Measurements from ENCODE around the gene FREM3. TPM values are rescaled to one million over a fixed set of nuclear protein-coding genes. Genes with fewer than 3 reads are reported as not detected.
"Not testable (repeated sequence)": the region's sequence is repeated elsewhere in the genome, so short reads cannot be mapped to it uniquely, and the experiment has no call there.

The FREM3 gene
- not detected for polyA plus RNA-seq (ENCODE audit: low read depth in 6 of 6)

- peaks cover 50 to 64% (median 53%) of the 10 kb centered on the region in 3 donors for H3K27me3 Mint-ChIP-seq
- DNase-seq (no peak), ATAC-seq (ENCODE audit: low read depth in 2 of 2) (peak in 1 of 2 donors; percentile 30)
- peaks cover 10 to 26% (median 24%) of the 10 kb centered on the region in 3 donors for H3K4me1 Mint-ChIP-seq
- H3K4me3 Mint-ChIP-seq = peak within 1 kb of the TSS; percentile 12 to 89 (median 66)
- peaks cover 0 to 5% (median 0%) of the 10 kb centered on the region in 7 donors for H3K9me3 Mint-ChIP-seq
- peaks cover 4 to 11% of the 10 kb centered on the region in 2 donors for H3K36me3 Mint-ChIP-seq
- peak within 1 kb of the TSS in 1 of 6 donors; percentile 27 for H3K27ac Mint-ChIP-seq
Observed at GRCh38 chr4:143700416-143701352, at the start of gene FREM3. FREM3 (minus strand) TSS chr4:143700675; CDS start chr4:143700675, 0 bp downstream.

DNA sequence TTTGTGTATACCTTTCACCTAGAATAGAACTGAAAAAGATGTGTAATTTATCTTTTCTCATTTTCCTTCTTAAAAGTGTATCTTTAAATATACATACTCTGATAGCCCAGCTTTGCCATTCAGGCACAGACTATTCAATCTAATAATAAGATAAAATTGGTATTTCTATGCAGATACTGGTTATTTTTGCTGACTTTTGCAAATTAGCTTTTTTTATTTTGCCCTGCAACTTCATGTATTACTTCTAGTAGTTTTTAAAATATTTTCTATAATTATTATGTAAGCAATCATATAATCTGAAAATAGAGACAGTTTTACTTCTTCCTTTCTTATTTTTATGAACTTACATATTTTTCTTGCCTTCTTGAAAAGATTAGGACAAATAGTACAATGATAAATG, 45.4 kb upstream of the FREM3 start:
- H3K27ac Mint-ChIP-seq = no peak overlapping the region
- no peak overlapping the region for H3K4me3 Mint-ChIP-seq
- ATAC-seq (ENCODE audit: low read depth in 2 of 2) = no peak

GRCh38 chr4:143743591-143743990, 43.1 kb upstream of the FREM3 start:
- ATAC-seq (ENCODE audit: low read depth in 2 of 2) (no peak), DNase-seq (no peak)
- no peaks in the 10 kb centered on the region for H3K4me1 Mint-ChIP-seq
- H3K36me3 Mint-ChIP-seq = no peaks in the 10 kb centered on the region
- no peak overlapping the region for H3K27ac Mint-ChIP-seq
- no peaks in the 10 kb centered on the region for H3K9me3 Mint-ChIP-seq
- no peak overlapping the region for H3K4me3 Mint-ChIP-seq
- no peaks in the 10 kb centered on the region for H3K27me3 Mint-ChIP-seq

More for the DNA sequence above, 45.4 kb upstream of the FREM3 start:
- Mint-ChIP-seq H3K36me3 (no peaks in the 10 kb centered on the region), H3K9me3 (no peaks in the 10 kb centered on the region), H3K4me1 (no peaks in the 10 kb centered on the region), H3K27me3 (no peaks in the 10 kb centered on the region)
- DNase-seq = no peak

GRCh38 chr4:143742834-143743233, 42.4 kb upstream of the FREM3 start:
- ATAC-seq (ENCODE audit: low read depth in 2 of 2) (no peak), DNase-seq (no peak)
- H3K27ac Mint-ChIP-seq = no peak overlapping the region
- H3K27me3 Mint-ChIP-seq = no peaks in the 10 kb centered on the region
- H3K9me3 Mint-ChIP-seq = no peaks in the 10 kb centered on the region
- H3K4me1 Mint-ChIP-seq = no peaks in the 10 kb centered on the region
- no peaks in the 10 kb centered on the region for H3K36me3 Mint-ChIP-seq
- no peak overlapping the region for H3K4me3 Mint-ChIP-seq

GRCh38 chr4:143736861-143737260, 36.4 kb upstream of the FREM3 start:
- no peak for ATAC-seq (ENCODE audit: low read depth in 2 of 2)
- H3K9me3 Mint-ChIP-seq = peaks cover 0 to 7% (median 0%) of the 10 kb centered on the region in 7 donors

GRCh38 chr4:143736061-143736460, 35.6 kb upstream of the FREM3 start:
- H3K27me3 Mint-ChIP-seq; H3K36me3 Mint-ChIP-seq; H3K27ac Mint-ChIP-seq; H3K9me3 Mint-ChIP-seq; H3K4me1 Mint-ChIP-seq; DNase-seq; H3K4me3 Mint-ChIP-seq; ATAC-seq (ENCODE audit: low read depth in 2 of 2): not testable (repeated sequence)

More at GRCh38 chr4:143736861-143737260, 36.4 kb upstream of the FREM3 start:
- no peaks in the 10 kb centered on the region for H3K27me3 Mint-ChIP-seq
- DNase-seq = no peak
- H3K27ac Mint-ChIP-seq = no peak overlapping the region
- peaks cover 0 to 3% (median 2%) of the 10 kb centered on the region in 3 donors for H3K4me1 Mint-ChIP-seq
- no peak overlapping the region for H3K4me3 Mint-ChIP-seq
- H3K36me3 Mint-ChIP-seq = peaks cover 0 to 6% of the 10 kb centered on the region in 2 donors

DNA sequence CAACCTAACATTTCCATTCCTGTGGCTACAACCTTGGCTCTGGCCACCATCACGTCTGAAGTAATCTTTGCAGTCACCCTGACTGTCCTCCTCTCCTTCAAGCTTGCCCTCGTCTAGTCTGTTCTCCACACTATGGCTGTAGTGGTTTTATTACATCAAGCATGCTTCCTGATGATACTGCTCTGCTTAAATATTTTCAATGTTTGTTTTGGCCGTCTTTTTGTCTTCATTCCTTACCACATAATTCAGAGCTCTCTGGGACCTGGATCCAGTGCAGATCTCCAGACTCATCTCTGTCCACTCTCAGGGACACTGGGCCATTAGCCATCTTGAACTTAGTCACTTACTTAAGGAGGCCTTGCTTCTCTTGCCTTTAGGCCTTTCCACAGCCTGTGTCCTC, 27.7 kb upstream of the FREM3 start:
- no peak overlapping the region for H3K27ac Mint-ChIP-seq
- no peak overlapping the region for H3K4me3 Mint-ChIP-seq
- ATAC-seq (ENCODE audit: low read depth in 2 of 2) (no peak), DNase-seq (no peak)
- no peaks in the 10 kb centered on the region for H3K4me1 Mint-ChIP-seq
- peaks cover 0 to 2% (median 0%) of the 10 kb centered on the region in 7 donors for H3K9me3 Mint-ChIP-seq
- H3K36me3 Mint-ChIP-seq = no peaks in the 10 kb centered on the region
- H3K27me3 Mint-ChIP-seq = peaks cover 0 to 13% (median 6%) of the 10 kb centered on the region in 3 donors

GRCh38 chr4:143726714-143727113, 26.2 kb upstream of the FREM3 start:
- H3K36me3 Mint-ChIP-seq = no peaks in the 10 kb centered on the region
- ATAC-seq (ENCODE audit: low read depth in 2 of 2) (no peak), DNase-seq (no peak)
- peaks cover 0 to 13% (median 6%) of the 10 kb centered on the region in 3 donors for H3K27me3 Mint-ChIP-seq
- no peak overlapping the region for H3K4me3 Mint-ChIP-seq
- H3K4me1 Mint-ChIP-seq = no peaks in the 10 kb centered on the region
- H3K9me3 Mint-ChIP-seq = no peaks in the 10 kb centered on the region
- no peak overlapping the region for H3K27ac Mint-ChIP-seq

DNA sequence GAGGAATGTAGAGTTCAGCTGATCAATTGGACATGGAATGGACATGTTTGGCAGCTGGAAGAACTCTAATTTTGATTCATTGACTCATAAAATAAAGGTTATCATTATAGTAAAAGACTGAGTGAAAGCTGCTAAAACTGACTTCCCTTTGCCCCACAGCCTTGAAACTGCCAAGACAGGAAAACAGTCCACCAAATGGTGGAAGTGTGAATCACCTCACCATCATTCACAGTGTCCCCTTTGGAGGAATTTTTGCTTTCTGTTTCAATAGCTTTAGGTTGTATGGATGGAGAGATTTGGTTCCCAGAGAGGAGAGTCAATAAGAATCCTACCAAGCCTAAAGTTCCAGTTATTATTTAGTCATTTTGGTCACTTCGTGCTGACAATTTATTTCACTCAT, 20.8 kb upstream of the FREM3 start:
- DNase-seq = no peak
- Mint-ChIP-seq H3K27me3 (peaks cover 0 to 12% (median 0%) of the 10 kb centered on the region in 3 donors), H3K4me3 (no peak overlapping the region), H3K4me1 (no peaks in the 10 kb centered on the region), H3K9me3 (peaks cover 0 to 2% (median 0%) of the 10 kb centered on the region in 7 donors), H3K36me3 (no peaks in the 10 kb centered on the region), H3K27ac (no peak overlapping the region)
- ATAC-seq (ENCODE audit: low read depth in 2 of 2) = no peak

DNA sequence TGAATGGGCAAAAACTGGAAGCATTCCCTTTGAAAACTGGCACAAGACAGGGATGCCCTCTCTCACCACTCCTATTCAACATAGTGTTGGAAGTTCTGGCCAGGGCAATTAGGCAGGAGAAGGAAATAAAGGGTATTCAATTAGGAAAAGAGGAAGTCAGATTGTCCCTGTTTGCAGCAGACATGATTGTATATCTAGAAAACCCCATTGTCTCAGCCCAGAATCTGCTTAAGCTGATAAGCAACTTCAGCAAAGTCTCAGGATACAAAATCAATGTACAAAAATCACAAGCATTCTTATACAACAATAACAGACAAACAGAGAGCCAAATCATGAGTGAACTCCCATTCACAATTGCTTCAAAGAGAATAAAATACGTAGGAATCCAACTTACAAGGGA, 18.3 kb upstream of the FREM3 start:
- DNase-seq; H3K36me3 Mint-ChIP-seq; H3K27ac Mint-ChIP-seq; ATAC-seq (ENCODE audit: low read depth in 2 of 2); H3K9me3 Mint-ChIP-seq; H3K4me3 Mint-ChIP-seq; H3K27me3 Mint-ChIP-seq; H3K4me1 Mint-ChIP-seq: not testable (repeated sequence)

DNA sequence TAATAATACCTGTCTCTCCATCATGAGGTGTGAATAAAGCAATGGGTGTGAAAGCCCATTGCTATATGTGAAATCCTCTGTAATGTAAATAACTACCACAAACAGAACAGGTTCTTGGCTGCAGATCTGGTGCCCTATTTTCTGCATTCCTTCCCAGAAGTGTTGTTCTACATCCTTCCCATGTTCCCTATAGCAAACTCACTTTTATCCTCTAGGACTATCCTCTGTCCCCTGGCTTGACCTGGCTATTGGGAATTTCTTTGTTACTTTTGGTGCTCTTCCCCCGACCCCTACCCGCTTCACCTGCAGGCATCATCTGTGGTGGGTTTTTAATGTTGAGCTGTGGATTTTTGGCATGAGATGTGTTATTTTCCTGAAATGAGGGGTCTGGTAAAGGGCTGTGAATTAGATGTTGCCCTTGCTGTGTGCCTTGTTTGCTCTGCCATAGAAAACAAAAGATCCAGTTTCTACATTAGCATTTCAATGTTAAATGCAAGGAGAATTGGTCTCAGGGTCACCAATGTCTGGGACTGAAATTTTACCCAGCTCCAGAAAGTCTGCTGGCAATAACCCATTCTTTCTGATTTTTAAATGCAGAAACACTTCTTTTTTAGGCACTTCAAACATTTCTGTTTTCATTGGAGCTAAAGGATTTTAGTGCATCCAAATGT, 13.6 kb upstream of the FREM3 start:
- no peaks in the 10 kb centered on the region for H3K36me3 Mint-ChIP-seq
- H3K4me1 Mint-ChIP-seq = no peaks in the 10 kb centered on the region
- H3K27me3 Mint-ChIP-seq = peaks cover 0 to 4% (median 3%) of the 10 kb centered on the region in 3 donors
- ATAC-seq (ENCODE audit: low read depth in 2 of 2) (no peak), DNase-seq (no peak)
- no peak overlapping the region for H3K4me3 Mint-ChIP-seq
- H3K9me3 Mint-ChIP-seq = peaks cover 0 to 2% (median 0%) of the 10 kb centered on the region in 7 donors
- no peak overlapping the region for H3K27ac Mint-ChIP-seq

GRCh38 chr4:143713553-143713952, 13.1 kb upstream of the FREM3 start:
- Mint-ChIP-seq H3K27ac (no peak overlapping the region), H3K9me3 (peaks cover 0 to 2% (median 0%) of the 10 kb centered on the region in 7 donors), H3K4me3 (no peak overlapping the region), H3K4me1 (no peaks in the 10 kb centered on the region), H3K27me3 (peaks cover 0 to 9% (median 3%) of the 10 kb centered on the region in 3 donors), H3K36me3 (no peaks in the 10 kb centered on the region)
- DNase-seq = no peak
- no peak for ATAC-seq (ENCODE audit: low read depth in 2 of 2)

DNA sequence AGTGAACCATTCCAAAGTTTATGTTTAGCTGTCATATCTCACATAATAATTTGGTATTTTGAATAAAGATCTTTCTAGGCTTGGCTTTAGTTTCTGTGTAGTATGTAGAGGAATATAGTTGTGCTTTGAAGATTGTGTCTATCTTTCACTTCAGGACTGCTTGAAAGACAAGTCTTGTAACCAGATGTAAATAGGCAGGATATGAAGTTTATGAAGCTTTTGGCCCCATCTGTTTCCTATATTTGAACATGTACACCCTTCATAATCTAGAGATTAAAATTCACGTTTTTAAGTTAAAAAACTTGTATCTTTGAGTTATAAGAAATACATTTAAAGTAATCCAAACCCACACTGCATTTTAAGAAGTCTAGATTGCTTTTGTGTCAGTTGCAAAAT, 11.7 kb upstream of the FREM3 start:
- Mint-ChIP-seq H3K4me1 (no peaks in the 10 kb centered on the region), H3K27me3 (peaks cover 0 to 15% (median 3%) of the 10 kb centered on the region in 3 donors), H3K9me3 (peaks cover 0 to 4% (median 3%) of the 10 kb centered on the region in 7 donors), H3K27ac (no peak overlapping the region), H3K36me3 (no peaks in the 10 kb centered on the region), H3K4me3 (no peak overlapping the region)
- DNase-seq = no peak
- no peak for ATAC-seq (ENCODE audit: low read depth in 2 of 2)
